GM23248 (cell line): ENCODE results near the gene MYH8. TPM values are rescaled to one million over a fixed set of nuclear protein-coding genes. Genes with fewer than 3 reads are reported as not detected.

Experiments
- DNase-seq: peaks from one replicate; pipeline ENCODE4 v3.0.0-alpha.2; 2015
- H2AFZ ChIP-seq: fragments of 200-600 bp; sonication (generic); 2 replicates; pipeline ENCODE4 v1.6.1; 2016; ENCODE audit warnings: antibody characterized with exemption
- H3F3A ChIP-seq: fragments of 200-600 bp; sonication (generic); 2 replicates; pipeline ENCODE4 v1.6.1; 2016; ENCODE audit warnings: mild to moderate bottlenecking, antibody characterized with exemption, mixed run types; ENCODE audit not compliant: insufficient read depth
- H3K27ac ChIP-seq: fragments of 200-600 bp; sonication (generic); 2 replicates; pipeline ENCODE4 v1.5.1; 2016; ENCODE audit warnings: mild to moderate bottlenecking
- H3K27me3 ChIP-seq: fragments of 200-600 bp; sonication (generic); replicated peaks from 2 replicates; pipeline ENCODE4 v1.6.1; 2016; ENCODE audit warnings: mild to moderate bottlenecking; ENCODE audit not compliant: insufficient read depth
- H3K36me3 ChIP-seq: fragments of 200-600 bp; sonication (generic); 2 replicates; pipeline ENCODE4 v1.6.1; 2016; ENCODE audit warnings: low read depth, mild to moderate bottlenecking
- H3K4me1 ChIP-seq: fragments of 200-600 bp; sonication (generic); 2 replicates; pipeline ENCODE4 v1.6.1; 2016; ENCODE audit warnings: mild to moderate bottlenecking; ENCODE audit not compliant: insufficient read depth
- H3K4me2 ChIP-seq: fragments of 200-600 bp; sonication (generic); one replicate; pipeline ENCODE4 v1.6.1; 2016; ENCODE audit warnings: mild to moderate bottlenecking; ENCODE audit not compliant: unreplicated experiment
- H3K4me3 ChIP-seq: fragments of 200-600 bp; sonication (generic); 2 replicates; pipeline ENCODE4 v1.5.1; 2016; ENCODE audit warnings: mild to moderate bottlenecking
- H3K79me2 ChIP-seq: fragments of 200-600 bp; sonication (generic); 2 replicates; pipeline ENCODE4 v1.6.1; 2016; ENCODE audit warnings: mild to moderate bottlenecking; ENCODE audit not compliant: insufficient read depth
- H3K9ac ChIP-seq: fragments of 200-600 bp; sonication (generic); 2 replicates; pipeline ENCODE4 v1.6.1; 2016; ENCODE audit warnings: mild to moderate bottlenecking
- H3K9me2 ChIP-seq: fragments of 200-600 bp; sonication (generic); 2 replicates; pipeline ENCODE4 v1.6.1; 2016; ENCODE audit warnings: mixed run types, mild to moderate bottlenecking, moderate library complexity; ENCODE audit not compliant: insufficient read depth
- H3K9me3 ChIP-seq: fragments of 200-600 bp; sonication (generic); one replicate; pipeline ENCODE4 v1.6.1; 2017; ENCODE audit warnings: low read depth
- H4K20me1 ChIP-seq: fragments of 200-600 bp; sonication (generic); 2 replicates; pipeline ENCODE4 v1.6.0; 2016; ENCODE audit not compliant: insufficient read depth
- EZH2 ChIP-seq: fragments of 200-600 bp; sonication (generic); IDR thresholded peaks from 2 replicates; pipeline ENCODE4 v1.6.1; 2018; ENCODE audit warnings: antibody characterized with exemption, mild to moderate bottlenecking; ENCODE audit not compliant: insufficient read depth, poor library complexity, severe bottlenecking
- EZH2phosphoT487 ChIP-seq: fragments of 200-600 bp; sonication (generic); IDR thresholded peaks from 2 replicates; pipeline ENCODE4 v1.6.1; 2018; ENCODE audit warnings: antibody characterized with exemption, moderate library complexity, mild to moderate bottlenecking, low read depth; ENCODE audit not compliant: insufficient read depth
- WGBS, 2 experiments: methylation state at CpG; one replicate each; pipeline ENCODE4 v1.1.6; 2015 to 2017; ENCODE audit warnings: low lambda C conversion rate in 2 of 2, low coverage in 1 of 2; ENCODE audit errors: missing lambda C conversion rate in 2 of 2; 5-methylcytosine and 5-hydroxymethylcytosine counted together
- in situ Hi-C: fragments of 300-500 bp; cut with MboI; formaldehyde crosslinking; loops from 2 replicates; pipeline ENCODE4 v1.15.0; 2020
- polyA plus RNA-seq: library from polyadenylated mRNA; unstranded; fragments of >200 nt; fragmentation: Nextera tagmentation; extraction: Ambion mirVana; gene quantifications from 2 replicates; pipeline ENCODE4 v1.2.1, GENCODE V29; 2016
- total RNA-seq: library from RNA; depleted of rRNA; stranded (reverse); fragments of >200 nt; shearing (Covaris generic); gene quantifications from 2 replicates; pipeline ENCODE4 v1.2.3, GENCODE V29; 2014

Gene MYH8
- total and polyA plus RNA-seq, 2 experiments from 2014 or later, result not detected

- TF ChIP-seq EZH2phosphoT487 (no peak), EZH2 (no peak)
- no peaks in the 10 kb centered on the region for H3K27me3 ChIP-seq
- H3K36me3 ChIP-seq, result no peaks in the 10 kb centered on the region
- H3K9me3 ChIP-seq, result no peaks in the 10 kb centered on the region
- in situ Hi-C loops, result no loop called here
- H3K27ac ChIP-seq, result no peak overlapping the region
- H3K9me2 ChIP-seq, result no peaks in the 10 kb centered on the region
- H3K79me2 ChIP-seq, result no peaks in the 10 kb centered on the region
- 41 to 44% methylated on average over 2 of the region's 2 CpGs for WGBS, 2 experiments
- H3K9ac ChIP-seq, result no peak overlapping the region
- H3K4me3 ChIP-seq, result no peak overlapping the region
- no peak overlapping the region for H2AFZ ChIP-seq
- H3K4me1 ChIP-seq, result 0 out of 2 replicates have a peak, but pooled peaks cover 5% of the 10 kb centered on the region
- H4K20me1 ChIP-seq, result no peaks in the 10 kb centered on the region
- DNase-seq, result peak; percentile 30
- no peaks in the 10 kb centered on the region for H3F3A ChIP-seq
- H3K4me2 ChIP-seq, result no peak overlapping the region
Measured at GRCh38 chr17:10429421-10430045, 7.8 kb upstream of the MYH8 start.

- Histone ChIP-seq H3K27ac (no peak overlapping the region), H3K4me1 (0 out of 2 replicates have a peak, but pooled peaks cover 5% of the 10 kb centered on the region), H4K20me1 (no peaks in the 10 kb centered on the region), H3K27me3 (no peaks in the 10 kb centered on the region), H3F3A (no peaks in the 10 kb centered on the region), H3K9me3 (no peaks in the 10 kb centered on the region), H3K9me2 (no peaks in the 10 kb centered on the region), H3K4me2 (no peak overlapping the region), H3K79me2 (no peaks in the 10 kb centered on the region), H3K9ac (no peak overlapping the region), H3K4me3 (no peak overlapping the region), H2AFZ (no peak overlapping the region), H3K36me3 (no peaks in the 10 kb centered on the region)
- in situ Hi-C loops, result no loop called here
- no peak for DNase-seq
- 51 to 56% methylated on average over 2 of the region's 2 CpGs for WGBS, 2 experiments
- TF ChIP-seq EZH2phosphoT487 (no peak), EZH2 (no peak)
Measured at GRCh38 chr17:10428781-10429180, 7.0 kb upstream of the MYH8 start.

GRCh38 chr17:10421211-10421610 is 539 bp downstream of the MYH8 start:
- Histone ChIP-seq H3K79me2 (no peaks in the 10 kb centered on the region), H3K4me3 (no peak overlapping the region), H2AFZ (no peak overlapping the region), H3K27ac (no peak overlapping the region), H4K20me1 (no peaks in the 10 kb centered on the region), H3K9ac (no peak overlapping the region), H3K9me3 (no peaks in the 10 kb centered on the region), H3K4me1 (no peaks in the 10 kb centered on the region), H3F3A (no peaks in the 10 kb centered on the region), H3K4me2 (no peak overlapping the region), H3K27me3 (0 out of 2 replicates have a peak, but pooled peaks cover 6% of the 10 kb centered on the region), H3K36me3 (no peaks in the 10 kb centered on the region), H3K9me2 (no peaks in the 10 kb centered on the region)
- 29 to 31% methylated on average over 2 of the region's 2 CpGs for WGBS, 2 experiments
- DNase-seq, result no peak
- TF ChIP-seq EZH2phosphoT487, result no peak
- TF ChIP-seq EZH2, result no peak
- in situ Hi-C loops, result no loop called here

- TF ChIP-seq EZH2, result no peak
- TF ChIP-seq EZH2phosphoT487, result no peak
- Histone ChIP-seq H3K4me2 (no peak overlapping the region), H3F3A (no peaks in the 10 kb centered on the region), H3K4me3 (no peak overlapping the region), H2AFZ (no peak overlapping the region), H3K9ac (no peak overlapping the region), H3K9me3 (no peaks in the 10 kb centered on the region), H3K36me3 (no peaks in the 10 kb centered on the region), H3K4me1 (no peaks in the 10 kb centered on the region), H3K27me3 (0 out of 2 replicates have a peak, but pooled peaks cover 6% of the 10 kb centered on the region), H4K20me1 (no peaks in the 10 kb centered on the region), H3K27ac (no peak overlapping the region), H3K79me2 (no peaks in the 10 kb centered on the region), H3K9me2 (no peaks in the 10 kb centered on the region)
- WGBS, 2 experiments, result 64 to 68% methylated on average over 2 of the region's 2 CpGs
- in situ Hi-C loops, result no loop called here
- DNase-seq, result no peak
Measured at GRCh38 chr17:10420811-10421210, 939 bp downstream of the MYH8 start.
